ENCODE data around the gene LYSET.
"Not testable (repeated sequence)": the region's sequence is repeated elsewhere in the genome, so short reads cannot be mapped to it uniquely, and the experiment has no call there.

Gene LYSET

DNA sequence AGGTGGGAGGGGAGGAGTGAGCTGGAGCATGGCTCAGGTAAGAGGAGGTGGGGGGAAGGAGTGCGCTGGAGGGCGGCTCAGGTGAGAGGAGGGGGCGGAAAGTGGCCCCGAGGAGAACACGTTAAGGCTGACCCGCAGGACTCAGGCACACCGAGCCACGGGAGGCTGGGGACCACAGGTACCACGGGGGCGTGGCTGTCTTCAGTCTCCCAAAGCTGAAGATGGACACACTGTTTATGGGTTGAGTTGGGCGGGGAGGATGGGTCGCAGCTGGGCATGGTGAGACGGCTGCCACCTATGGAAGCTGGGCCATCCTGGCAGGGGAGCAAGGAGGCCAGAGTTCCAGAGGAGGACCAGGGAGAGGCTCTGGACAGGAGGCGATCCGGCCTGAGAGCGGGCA lies 45.4 kb downstream of the LYSET start:
- DNase-seq, result no peak

DNA sequence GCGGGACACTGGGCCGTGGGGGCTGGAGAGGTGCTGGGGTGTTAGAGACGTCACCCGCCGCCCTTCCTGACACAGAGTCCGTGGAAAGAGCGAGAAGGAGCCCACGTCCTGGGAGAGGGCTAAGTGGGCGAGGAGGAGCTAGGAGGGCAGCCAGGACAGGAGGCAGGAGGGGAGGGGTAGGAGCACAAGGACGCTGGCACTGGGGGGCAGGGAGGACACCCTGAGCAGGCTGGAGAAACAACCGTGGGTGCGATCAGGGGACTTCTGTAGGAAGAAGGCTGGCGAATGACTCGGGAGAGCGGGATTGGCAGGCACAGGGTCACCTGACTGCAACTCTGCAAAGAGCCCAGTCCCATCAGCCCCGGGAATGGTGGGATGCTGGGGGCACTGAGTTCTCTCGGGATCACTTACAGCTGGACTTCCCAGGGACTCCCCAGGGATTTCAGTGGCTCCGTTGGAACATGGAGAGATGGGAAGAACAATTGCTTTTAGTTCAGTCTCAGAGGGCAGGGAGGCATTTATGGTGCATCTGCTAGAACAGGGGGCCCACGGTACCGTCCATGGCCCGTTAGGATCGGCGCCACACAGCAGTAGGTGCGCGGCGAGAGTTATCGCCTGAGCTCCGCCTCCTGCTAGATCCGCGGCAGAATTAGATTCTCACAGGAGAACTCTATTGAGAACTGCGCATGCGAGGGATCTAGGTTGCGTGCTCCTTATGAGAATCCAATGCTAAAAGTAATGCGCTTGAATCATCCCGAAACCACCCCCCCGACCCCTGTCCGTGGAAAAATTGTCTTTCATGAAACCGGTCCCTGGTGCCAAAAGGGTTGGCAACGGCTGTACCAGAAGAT lies 46.2 kb downstream of the LYSET start:
- DNase-seq, result peak; percentile 62

DNA sequence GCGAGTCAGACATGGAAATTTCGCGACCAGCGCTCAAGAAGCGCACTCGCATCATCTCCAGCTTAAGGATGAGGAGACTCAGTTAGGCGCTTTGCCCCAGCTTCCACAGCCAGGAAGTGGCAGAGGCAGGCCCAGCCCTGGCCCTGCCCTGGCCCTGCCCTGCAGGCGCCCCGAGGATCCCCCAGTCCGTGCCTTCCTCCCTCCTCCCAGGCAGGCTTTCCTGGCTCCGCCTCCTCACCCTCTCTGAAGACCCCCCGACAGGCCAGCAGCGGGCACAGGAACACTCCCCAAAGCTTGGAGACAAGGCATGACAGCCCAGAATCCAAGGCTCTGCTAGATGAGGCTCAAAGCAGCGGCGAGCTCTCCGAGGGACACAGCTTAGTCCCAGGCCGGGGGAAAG lies 47.0 kb downstream of the LYSET start:
- DNase-seq, result no peak

DNA sequence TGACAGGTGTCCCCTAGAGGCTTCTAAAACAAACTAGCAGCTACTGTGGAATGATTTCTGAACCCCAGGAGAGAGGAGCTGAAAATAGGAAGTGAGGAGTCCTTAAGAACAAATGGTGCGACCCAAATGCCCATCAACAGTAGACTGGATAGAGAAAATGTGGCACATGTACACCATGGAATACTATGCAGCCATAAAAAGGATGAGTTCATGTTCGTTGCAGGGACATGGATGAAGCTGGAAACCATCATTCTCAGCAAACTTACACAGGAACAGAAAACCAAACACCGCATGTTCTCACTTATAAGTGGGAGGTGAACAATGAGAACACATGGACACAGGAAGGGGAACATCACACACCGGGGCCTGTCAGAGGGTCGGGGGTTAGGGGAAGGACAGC lies 48.0 kb downstream of the LYSET start:
- DNase-seq, result not testable (repeated sequence)

DNA sequence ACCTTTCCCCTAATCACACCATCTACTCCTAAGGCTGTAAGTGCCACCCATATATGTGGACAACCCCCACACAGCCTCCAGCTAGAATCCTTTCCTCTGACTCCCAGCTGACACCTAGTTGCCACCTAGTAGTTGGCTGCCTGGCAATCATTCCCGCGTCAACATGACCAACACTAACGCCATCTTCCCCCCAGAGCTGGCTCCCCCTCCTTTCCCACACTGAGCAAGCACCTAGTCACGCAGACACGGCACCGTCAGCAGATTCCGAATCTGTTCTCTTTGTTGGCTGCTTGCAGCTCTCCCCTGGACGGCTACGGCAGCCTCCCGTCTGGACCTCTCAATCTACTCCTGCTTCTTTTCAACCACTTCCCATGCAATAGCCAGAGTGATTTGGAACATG lies 49.7 kb downstream of the LYSET start:
- peak; percentile 1 for DNase-seq
